ENCODE results near the gene EDEM2. TPM values are rescaled to one million over a fixed set of nuclear protein-coding genes. Genes with fewer than 3 reads are reported as not detected.

EDEM2 gene
- total and polyA plus RNA-seq, 2 of the 4 experiments (the other 2 are of a cell fraction), result 19.0 to 27.4 TPM

DNA sequence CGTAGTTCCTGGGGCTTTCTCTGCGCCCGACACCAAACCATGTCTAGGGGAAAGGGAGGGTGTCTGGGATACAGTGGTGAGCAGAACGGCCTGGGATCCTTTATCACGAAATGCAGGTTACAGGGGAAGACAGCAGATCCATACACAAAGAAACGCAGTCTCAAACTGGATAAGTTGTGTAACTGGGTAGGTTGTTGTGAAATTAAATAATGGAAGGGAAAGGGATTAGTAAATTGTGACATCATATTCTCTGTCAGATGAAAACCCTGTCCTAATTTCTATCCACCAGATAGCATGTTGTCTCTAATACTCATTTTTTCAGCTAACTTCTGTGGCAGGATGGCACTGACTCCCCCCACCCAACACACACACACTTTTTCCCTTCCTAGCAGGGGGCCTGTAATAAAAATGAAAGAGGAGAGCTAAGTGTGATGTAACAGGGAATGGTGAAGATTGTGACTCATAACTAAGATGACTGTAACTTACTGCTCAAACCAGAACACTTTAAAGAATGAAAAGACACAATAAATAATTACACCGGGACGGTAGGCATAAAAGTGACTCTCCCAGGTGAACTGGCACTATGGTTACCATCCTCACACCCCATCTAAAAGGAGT lies 53.8 kb downstream of the EDEM2 start:
- H3K23ac ChIP-seq (ENCODE audit: low read depth, low read length), result peak overlapping the region; percentile 50
- H3K9ac ChIP-seq (ENCODE audit: low read depth, low read length), result no peak overlapping the region
- POLR2A ChIA-PET (ENCODE audit: unreplicated experiment), result no interaction called here
- H4K8ac ChIP-seq (ENCODE audit: low read depth in 2 of 2, low read length in 2 of 2), result peak overlapping the region; percentile 94 to 98
- peak overlapping the region; percentile 72 for H2BK20ac ChIP-seq (ENCODE audit: low read depth, low read length)
- peak overlapping the region; percentile 87 for H2AK5ac ChIP-seq (ENCODE audit: low read depth, low read length)
- peaks cover 33% of the 10 kb centered on the region for H4K20me1 ChIP-seq (ENCODE audit: insufficient read depth, low read length)
- H4K91ac ChIP-seq (ENCODE audit: insufficient read depth, low read depth, low read length), result peak overlapping the region; percentile 93
- CTCF ChIA-PET, result interaction anchor here (0.6 to 1.0 kb wide), 2 partner anchors 52 to 258 kb away, joined by 5 to 6 read pairs; no protein-coding TSS in a partner anchor
- dilution Hi-C loops (cut with HindIII; ENCODE audit: low sequenced_read_pairs, unreplicated experiment) (no loop called here), intact Hi-C loops (cut with micrococcal nuclease) (loop anchor here (10.0 kb wide), 1 partner anchor 259 kb away; no protein-coding TSS in a partner anchor), in situ Hi-C loops (cut with MboI; ENCODE audit: low sequenced_read_pairs) (no loop called here)
- peak overlapping the region; percentile 76 for H3K56ac ChIP-seq (ENCODE audit: extremely low read depth, insufficient read depth, low read length)
- H3K4ac ChIP-seq (ENCODE audit: low read depth, low read length), result peak overlapping the region; percentile 93
- H3K4me1 ChIP-seq (ENCODE audit: control insufficient read depth, insufficient read depth, low read length), result peaks cover 9% of the 10 kb centered on the region
- peak overlapping the region; percentile 92 for H2AK9ac ChIP-seq (replicated peaks; ENCODE audit: low read depth, low read length, poor library complexity)
- peak; percentile 82 for DNase-seq
- H3K27me3 ChIP-seq (ENCODE audit: control insufficient read depth, insufficient read depth, low read length), result no peaks in the 10 kb centered on the region
- H3K9me3 ChIP-seq (ENCODE audit: control insufficient read depth, insufficient read depth, low read length), result no peaks in the 10 kb centered on the region
- H3K27ac ChIP-seq (ENCODE audit: insufficient read depth, low read length), result peak overlapping the region; percentile 89
- H3K36me3 ChIP-seq (ENCODE audit: control insufficient read depth, insufficient read depth, low read length), result peaks cover 3% of the 10 kb centered on the region
- H2BK5ac ChIP-seq (ENCODE audit: low read depth, low read length, poor library complexity, severe bottlenecking), result peak overlapping the region; percentile 86
- no peak overlapping the region for H3K4me3 ChIP-seq (ENCODE audit: insufficient read depth, low read depth, low read length)
- 0% methylated on average over 2 of the region's 8 CpGs; no CpG with 5 or more reads in 1 of the 2 experiments for WGBS, 2 experiments (ENCODE audit: extremely low coverage in 2 of 2, insufficient read length in 1 of 2)
- H3K9me1 ChIP-seq (ENCODE audit: insufficient read depth, low read length), result peaks cover 5% of the 10 kb centered on the region
- H2AFZ ChIP-seq (replicated peaks; ENCODE audit: low read length, poor library complexity), result peak overlapping the region; percentile 96
- ATAC-seq (ENCODE audit: low read depth), result peak; percentile 5
- peak overlapping the region; percentile 62 for H3K18ac ChIP-seq (ENCODE audit: low read depth, low read length)
- peak overlapping the region; percentile 76 for H3K14ac ChIP-seq (replicated peaks; ENCODE audit: low read depth, low read length)
- peak overlapping the region; percentile 98; the same call in 2 of the 3 replicates for H2BK15ac ChIP-seq (ENCODE audit: low read depth, low read length)
- H3K4me2 ChIP-seq (ENCODE audit: low read depth, low read length), result peak overlapping the region; percentile 72
- H2BK120ac ChIP-seq (ENCODE audit: low read depth, low read length), result peak overlapping the region; percentile 94
- BruUV-seq (replicated peaks), result no TSS peak
- peak overlapping the region; percentile 91 for H4K5ac ChIP-seq (ENCODE audit: low read depth, low read length)
- H3K79me1 ChIP-seq (ENCODE audit: low read depth in 1 of 2, low read length in 2 of 2), result peaks cover 0 to 37% of the 10 kb centered on the region in 2 experiments; a peak in 2 of 4 replicates
- 0 out of 2 replicates have a peak, but pooled peaks have one; percentile 10 for TF ChIP-seq MAZ (IDR thresholded peaks at IDR 0.05; ENCODE audit: borderline replicate concordance, low read depth, low read length)
- TF ChIP-seq RCOR1 (IDR thresholded peaks at IDR 0.05; ENCODE audit: insufficient replicate concordance, low read length), result no peak
- TF ChIP-seq CEBPB (IDR thresholded peaks at IDR 0.05; ENCODE audit: low read depth, low read length), result peak; percentile 71; the same call in 1 of the 2 replicates
- no peak for TF ChIP-seq RFX5 (IDR thresholded peaks at IDR 0.05; ENCODE audit: low read depth, low read length)
- no peak for TF ChIP-seq POLR2A (IDR thresholded peaks at IDR 0.05; ENCODE audit: low read depth, low read length)
- TF ChIP-seq SMC3 (IDR thresholded peaks at IDR 0.05; ENCODE audit: low read depth, low read length), result no peak
- TF ChIP-seq, protein P1, sequence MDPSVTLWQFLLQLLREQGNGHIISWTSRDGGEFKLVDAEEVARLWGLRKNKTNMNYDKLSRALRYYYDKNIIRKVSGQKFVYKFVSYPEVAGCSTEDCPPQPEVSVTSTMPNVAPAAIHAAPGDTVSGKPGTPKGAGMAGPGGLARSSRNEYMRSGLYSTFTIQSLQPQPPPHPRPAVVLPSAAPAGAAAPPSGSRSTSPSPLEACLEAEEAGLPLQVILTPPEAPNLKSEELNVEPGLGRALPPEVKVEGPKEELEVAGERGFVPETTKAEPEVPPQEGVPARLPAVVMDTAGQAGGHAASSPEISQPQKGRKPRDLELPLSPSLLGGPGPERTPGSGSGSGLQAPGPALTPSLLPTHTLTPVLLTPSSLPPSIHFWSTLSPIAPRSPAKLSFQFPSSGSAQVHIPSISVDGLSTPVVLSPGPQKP (IDR thresholded peaks at IDR 0.05; ENCODE audit: borderline replicate concordance, low read depth, low read length), result no peak
- no peak for TF ChIP-seq CHD1 (IDR thresholded peaks at IDR 0.05; ENCODE audit: low read depth, low read length)
- TF ChIP-seq FOS (IDR thresholded peaks at IDR 0.05; ENCODE audit: low read depth, low read length), result peak; percentile 84
- no peak for TF ChIP-seq NFE2L2 (IDR thresholded peaks at IDR 0.05; ENCODE audit: low read depth, low read length)
- TF ChIP-seq BHLHE40 (IDR thresholded peaks at IDR 0.05; ENCODE audit: low read depth, low read length), result no peak
- TF ChIP-seq MXI1 (IDR thresholded peaks at IDR 0.05; ENCODE audit: borderline replicate concordance, low read depth, low read length), result no peak
- TF ChIP-seq RAD21 (IDR thresholded peaks at IDR 0.05; ENCODE audit: low read length), result no peak
- TF ChIP-seq, protein P2, sequence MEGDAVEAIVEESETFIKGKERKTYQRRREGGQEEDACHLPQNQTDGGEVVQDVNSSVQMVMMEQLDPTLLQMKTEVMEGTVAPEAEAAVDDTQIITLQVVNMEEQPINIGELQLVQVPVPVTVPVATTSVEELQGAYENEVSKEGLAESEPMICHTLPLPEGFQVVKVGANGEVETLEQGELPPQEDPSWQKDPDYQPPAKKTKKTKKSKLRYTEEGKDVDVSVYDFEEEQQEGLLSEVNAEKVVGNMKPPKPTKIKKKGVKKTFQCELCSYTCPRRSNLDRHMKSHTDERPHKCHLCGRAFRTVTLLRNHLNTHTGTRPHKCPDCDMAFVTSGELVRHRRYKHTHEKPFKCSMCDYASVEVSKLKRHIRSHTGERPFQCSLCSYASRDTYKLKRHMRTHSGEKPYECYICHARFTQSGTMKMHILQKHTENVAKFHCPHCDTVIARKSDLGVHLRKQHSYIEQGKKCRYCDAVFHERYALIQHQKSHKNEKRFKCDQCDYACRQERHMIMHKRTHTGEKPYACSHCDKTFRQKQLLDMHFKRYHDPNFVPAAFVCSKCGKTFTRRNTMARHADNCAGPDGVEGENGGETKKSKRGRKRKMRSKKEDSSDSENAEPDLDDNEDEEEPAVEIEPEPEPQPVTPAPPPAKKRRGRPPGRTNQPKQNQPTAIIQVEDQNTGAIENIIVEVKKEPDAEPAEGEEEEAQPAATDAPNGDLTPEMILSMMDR (conservative IDR thresholded peaks at IDR 0.05; ENCODE audit: low read depth, low read length), result no peak
- TF ChIP-seq, protein P3, sequence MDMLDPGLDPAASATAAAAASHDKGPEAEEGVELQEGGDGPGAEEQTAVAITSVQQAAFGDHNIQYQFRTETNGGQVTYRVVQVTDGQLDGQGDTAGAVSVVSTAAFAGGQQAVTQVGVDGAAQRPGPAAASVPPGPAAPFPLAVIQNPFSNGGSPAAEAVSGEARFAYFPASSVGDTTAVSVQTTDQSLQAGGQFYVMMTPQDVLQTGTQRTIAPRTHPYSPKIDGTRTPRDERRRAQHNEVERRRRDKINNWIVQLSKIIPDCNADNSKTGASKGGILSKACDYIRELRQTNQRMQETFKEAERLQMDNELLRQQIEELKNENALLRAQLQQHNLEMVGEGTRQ (IDR thresholded peaks at IDR 0.05; ENCODE audit: low read depth, low read length), result no peak

All from IMR-90 (cell line).